Measurements from ENCODE around the gene HOXD9. TPM values are rescaled to one million over a fixed set of nuclear protein-coding genes. Genes with fewer than 3 reads are reported as not detected.

HOXD9 gene
- total RNA-seq, 1 experiment from 2014 or later: 3.6 TPM

DNA sequence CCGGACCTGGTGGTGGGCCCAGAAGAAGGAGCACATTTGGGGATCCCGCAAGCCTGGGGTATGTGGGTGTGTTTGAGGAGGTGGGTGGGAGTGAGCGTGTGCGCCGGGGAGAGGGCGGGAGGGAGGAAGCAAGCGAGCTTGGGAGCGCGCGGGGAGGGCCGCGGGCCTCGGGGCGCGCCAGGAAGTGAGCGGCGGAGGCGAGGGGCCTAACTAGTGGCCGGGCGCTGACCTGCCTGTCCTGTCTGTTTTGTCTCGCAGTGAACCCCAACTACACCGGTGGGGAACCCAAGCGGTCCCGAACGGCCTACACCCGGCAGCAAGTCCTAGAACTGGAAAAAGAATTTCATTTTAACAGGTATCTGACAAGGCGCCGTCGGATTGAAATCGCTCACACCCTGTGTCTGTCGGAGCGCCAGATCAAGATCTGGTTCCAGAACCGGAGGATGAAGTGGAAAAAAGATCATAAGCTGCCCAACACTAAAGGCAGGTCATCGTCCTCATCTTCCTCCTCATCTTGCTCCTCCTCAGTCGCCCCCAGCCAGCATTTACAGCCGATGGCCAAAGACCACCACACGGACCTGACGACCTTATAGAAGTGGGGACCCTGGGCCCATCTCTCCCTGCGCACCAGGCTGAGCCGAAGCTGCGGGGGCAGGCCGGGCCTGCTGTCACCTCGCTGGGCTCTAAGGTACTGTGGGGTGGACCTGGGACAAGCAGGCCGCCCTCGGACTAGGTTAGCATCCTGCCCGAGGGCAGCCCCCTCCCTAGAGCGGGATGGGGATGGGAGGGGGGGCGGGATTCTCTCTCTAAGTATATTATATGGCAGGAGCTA, 30.0 kb downstream of the HOXD9 start:
- DNase-seq (ENCODE audit: low spot score): no peak

DNA sequence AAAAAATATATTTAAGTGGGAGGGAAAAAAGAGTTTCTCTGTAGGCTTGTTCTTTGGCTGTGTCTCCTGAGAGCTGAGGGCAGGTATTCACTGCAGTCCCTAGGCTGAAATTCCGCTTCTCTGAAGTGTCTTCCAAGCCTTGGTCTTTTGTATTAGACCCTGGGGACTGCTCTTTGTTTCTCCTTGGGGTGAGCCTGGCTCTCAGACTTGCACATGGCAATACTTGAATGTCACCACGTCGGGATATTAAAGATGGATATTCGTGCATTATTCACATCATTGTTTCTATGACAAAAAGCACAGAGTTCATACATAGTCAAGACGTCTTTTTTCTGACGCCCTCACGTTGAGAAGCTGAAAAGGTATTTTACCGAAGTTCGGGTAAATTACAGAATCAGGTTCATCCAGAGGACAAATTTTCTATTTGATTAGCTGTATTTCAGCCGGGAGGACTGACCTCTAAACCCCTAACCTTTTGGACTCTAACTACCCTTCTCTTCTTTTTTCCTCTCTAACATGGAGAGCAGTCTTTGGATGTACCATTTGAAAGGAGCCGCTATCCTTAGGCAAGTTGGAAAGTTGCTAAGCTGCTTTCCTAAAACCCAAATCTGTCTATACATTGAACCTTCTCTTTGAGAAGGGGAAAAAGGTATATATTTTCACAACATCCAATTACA, 32.2 kb downstream of the HOXD9 start:
- no peak for DNase-seq (ENCODE audit: low spot score)

DNA sequence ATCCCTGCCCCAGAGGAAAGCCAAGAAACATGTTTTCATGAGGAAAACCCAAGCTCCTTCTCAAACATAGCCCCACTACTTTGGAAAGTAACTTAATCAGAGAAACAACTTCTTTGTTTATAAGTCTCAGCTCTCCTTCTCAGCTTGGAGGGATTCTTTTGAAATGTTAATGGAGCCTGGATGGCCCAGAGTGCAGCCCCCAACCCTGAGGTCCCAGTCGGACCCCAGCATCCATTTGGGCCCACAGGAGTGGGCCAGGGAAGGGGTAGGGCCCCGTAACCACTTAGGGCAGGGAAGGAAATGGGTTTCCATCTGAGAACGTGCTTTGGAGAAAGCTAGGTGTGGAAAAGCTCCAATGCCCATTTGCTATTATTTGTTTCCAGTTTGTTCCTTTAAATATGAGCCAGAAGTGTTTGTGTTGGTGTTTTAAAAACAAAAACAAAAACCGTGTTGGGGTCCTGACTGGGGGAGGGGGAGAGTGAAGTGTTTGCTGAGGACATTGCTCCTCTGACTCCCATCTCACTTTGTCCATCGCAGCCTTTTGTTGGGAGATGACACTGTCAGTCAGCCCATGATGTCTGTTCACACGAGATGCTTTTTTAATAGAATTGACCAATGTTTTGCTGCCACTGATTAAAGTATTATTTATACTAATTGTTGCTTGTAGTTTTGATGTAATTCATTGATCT, 33.0 kb downstream of the HOXD9 start:
- no peak for DNase-seq (ENCODE audit: low spot score)

DNA sequence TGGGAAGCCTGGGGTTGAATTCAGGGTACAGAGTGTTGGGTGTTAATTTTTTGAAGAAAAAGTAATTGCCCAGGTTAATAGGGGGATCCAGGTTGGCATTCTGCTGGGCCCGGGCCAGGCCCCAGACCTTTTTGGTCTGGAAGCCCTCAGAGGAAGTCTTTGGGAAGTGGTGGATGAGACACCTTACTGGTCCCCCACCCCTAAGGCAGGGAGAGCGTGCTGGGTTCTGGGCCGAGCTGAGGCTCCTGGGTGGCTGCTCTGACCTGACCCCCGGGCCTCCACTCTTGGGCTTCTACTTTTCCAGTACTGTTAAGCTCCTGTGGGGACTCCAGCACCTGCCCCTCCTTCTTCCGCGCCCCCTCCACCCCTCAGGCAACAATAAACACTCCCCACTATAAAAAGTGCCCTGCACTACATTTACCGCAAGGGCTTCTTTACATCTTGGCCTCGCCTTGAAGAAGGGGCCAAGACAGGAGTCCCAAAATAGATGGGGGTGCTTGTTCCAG, 33.8 kb downstream of the HOXD9 start:
- DNase-seq (ENCODE audit: low spot score): no peak

DNA sequence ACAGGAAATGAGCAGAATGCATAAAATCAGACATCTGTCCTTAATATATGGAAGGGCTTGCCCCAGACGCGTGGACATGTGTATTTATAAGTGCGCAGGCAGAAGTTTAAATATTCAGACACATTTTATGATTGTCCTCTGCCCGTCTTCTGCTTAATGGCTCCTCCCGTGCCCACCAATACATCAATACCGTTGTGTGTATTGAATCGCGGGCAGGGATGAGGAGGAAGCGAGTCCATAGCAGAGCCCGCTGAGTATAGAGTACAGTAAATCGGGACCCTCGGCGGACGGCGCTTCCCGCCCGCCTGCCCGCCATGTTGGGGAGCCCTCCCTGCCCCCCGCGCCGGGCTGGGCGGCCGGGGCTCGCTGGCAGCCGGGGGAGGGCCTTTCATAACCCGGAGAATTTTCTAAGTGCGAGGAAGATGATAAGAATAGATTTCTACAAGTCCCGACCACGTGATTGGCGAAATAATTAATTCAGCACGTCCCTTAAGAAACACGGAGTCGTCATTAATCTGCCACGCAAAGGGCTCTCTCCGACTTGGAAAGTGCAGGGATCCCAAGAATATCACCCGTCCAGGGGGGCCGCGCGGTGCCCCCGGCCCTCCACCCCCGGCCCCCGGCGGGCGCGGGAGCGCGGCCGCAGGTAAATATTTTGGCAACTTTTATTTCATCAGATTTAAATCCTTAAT, 34.4 kb downstream of the HOXD9 start, which contains the start of gene HOXD3:
TSS of gene HOXD3 (plus strand) at position 501 of the 692 bp plus-strand sequence. CDS start 11,808 bp downstream, outside the sequence.
- DNase-seq (ENCODE audit: low spot score): no peak

DNA sequence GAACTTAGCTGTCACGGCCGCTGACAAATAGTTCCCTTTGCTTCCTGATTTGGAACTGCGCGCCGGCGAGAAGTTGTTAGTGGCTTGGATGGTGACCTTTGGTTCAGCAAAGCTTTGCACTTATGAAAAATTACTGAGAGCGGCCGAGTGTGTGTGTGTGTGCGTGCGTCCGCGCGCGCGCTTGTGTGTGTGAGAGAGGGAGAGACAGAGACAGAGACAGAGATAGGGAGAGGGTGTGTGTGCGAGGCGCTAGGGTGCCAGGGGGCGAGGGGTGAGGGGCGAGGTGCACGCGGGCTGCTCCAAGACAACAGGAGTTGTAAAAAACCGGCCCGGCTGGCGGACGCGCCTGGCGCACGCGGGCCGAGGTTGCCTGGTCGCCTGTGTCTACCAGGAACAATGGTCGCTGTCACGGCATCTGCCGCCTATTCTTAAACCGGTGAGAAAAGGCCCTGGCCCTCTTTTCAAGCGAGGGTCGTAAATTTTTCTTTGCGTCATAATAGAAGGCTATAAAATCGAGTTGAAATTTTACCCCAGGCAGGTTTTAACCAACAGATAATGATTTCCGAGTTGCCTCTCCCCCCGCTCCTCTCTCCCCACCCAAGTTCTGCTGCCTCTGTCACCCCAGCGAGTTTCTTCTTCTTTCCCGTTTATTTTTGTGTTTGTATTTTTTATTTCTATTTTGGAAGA, 35.1 kb downstream of the HOXD9 start:
- DNase-seq (ENCODE audit: low spot score): no peak

DNA sequence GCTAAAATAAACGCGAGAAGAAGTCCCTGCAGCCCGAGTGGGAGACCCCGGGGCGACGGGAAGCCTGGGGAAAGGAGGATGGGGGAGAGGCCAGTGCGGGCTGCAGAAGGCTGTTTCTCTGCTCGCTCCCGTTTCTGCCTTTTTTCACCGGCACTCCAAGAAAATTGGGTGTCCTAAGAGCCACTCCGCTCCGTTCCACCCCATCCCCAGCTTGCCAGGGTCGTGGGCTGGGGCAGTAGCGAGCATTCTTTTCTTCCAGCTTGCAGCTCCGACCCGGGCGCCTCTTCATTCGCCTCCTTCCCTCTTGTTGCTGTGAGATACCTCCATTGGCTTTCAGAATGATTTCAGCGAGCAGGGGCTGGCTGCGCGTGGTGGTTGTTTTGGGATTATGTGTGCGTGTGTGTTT, 35.7 kb downstream of the HOXD9 start:
- DNase-seq (ENCODE audit: low spot score): no peak

DNA sequence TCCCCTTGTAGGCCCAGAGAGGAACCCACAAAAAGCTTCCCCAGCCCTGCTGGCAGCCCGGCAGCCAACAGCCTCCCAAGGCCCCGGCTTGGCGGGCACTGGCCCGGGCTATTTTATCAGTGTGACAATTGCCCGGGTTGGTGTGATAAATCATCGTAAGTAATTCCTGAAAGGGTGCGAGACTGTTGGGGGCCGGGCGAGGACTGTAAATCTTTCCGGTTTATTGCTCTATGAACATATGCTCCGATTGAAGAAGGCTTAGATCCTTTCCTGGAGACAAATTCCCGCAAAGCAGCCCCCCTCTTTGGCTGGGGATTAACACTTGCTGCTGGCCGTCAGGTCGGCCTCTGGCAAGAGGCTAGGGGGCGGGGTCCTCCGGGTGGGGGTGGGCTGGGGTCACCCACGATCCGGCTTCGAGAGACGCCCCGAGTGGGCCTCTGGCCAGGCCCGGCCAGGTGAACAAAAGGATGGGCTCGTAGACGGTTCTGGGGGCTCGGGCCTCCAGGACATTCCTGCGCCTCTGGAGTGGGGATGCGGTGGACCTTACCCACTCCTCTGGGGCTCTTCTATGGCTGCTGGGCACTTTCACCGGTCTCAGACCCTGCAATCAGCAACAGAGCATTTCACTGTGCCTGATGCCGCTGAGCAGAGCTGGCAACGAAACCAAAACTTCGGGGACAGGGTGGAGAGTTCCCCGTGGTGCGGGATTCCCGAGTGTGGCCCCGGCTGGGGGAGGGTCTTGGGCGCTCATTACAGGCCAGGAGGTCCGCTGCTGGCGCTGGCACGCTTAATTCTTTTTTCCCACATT, 36.5 kb downstream of the HOXD9 start:
- DNase-seq (ENCODE audit: low spot score): no peak

DNA sequence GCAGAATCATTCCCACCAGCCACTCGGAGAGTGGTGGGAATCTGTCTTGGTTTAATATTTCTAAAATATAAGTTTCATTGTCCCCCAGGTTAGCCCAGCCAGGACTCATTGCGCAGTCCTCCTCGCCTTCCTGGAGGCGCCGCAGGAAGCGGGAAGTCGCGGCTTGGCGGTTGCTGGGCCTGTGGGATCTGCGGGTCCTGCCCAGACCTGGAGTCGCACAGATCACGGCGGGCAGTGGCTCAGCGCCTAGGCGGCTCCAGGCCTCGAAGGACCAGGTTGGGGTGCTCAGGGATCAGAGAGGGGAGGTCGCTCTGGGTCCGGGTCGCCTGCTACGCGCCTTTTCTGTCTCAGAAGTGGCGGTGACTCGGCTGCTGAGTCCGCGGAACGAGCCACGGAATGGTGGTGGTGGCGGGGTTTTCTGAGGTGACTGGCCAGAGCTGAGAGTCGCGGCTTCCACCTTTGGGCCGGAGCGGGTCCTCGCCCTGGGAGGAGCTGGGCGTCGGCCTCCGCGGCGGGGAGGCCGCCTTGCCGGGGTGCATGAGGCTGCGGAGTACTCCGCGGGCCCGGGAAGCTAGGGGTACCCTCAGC, 37.2 kb downstream of the HOXD9 start:
- DNase-seq (ENCODE audit: low spot score): no peak

DNA sequence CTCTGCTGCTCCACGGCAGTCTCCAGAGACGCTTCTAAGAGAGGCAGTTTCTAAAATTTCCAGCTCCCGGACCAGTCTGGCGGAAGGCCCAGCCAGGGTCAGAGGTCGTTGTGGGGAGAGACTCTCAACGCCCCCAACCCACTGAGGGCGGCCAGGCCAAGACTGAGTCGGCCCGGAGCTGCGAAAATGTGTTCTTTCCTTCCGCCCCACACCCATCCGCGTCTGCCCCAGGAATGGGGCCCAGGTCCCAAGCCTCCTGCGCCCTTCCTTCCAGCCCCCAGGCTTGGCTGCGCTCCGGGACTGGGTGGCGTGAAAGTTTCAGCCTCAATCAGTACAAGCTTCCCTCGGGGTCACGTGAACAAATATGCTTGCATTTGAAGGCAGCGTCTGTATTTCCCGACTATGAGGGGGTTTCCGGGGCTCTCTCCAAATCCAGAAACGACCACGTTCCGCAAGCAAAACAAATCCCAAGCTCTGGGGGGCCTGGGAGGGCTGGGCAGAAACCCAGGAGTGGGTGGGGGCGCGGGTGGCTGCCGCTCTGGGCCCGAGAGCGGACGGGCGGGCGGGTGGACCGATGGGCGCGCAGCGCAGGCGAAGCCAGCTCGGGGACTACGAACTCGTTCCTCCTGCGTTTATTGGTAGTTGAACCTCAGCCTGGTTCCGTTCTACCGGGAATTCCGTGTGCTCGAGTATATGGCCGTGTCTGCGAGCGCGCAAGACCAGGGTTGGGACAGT, 37.9 kb downstream of the HOXD9 start:
- DNase-seq (ENCODE audit: low spot score): no peak

DNA sequence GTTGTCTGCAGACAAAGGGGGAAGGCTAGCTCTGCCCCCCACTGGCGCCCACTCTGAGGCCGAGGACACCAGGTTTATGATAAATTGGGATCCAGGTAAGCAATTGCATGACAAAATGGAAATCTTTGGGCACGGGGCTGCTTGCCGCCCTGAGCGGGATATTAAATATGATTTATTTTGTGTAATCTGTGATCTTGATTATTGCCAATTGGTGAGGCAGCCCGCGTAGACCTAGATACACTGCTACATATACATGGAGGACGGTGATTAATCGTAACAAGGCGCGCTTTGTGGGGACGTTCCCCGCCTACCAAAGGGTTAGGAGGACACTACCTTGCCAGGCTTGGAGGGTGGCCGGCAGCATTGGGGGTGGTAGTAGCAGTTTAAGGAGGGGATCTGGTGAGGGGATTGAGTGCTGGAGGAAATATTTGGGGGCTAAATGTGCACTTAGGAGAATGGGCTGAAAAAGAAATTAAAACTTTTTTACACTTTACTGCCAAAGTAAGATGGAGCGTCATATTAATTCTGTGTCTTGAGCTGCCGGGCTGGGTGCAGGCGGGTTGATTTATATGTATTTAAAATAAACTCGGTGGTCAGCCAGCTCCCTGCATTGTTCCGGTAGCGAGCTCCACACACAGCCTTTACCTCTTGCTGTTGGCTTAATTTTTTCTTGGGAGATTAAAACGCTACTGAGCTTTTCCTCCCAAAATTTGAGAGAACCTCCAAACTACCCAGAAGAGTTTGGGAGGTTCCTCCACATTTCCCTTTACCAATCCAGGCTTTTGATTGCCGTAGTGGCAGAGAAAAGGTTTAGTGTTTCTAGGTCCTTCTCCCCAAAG, 38.7 kb downstream of the HOXD9 start:
- no peak for DNase-seq (ENCODE audit: low spot score)

DNA sequence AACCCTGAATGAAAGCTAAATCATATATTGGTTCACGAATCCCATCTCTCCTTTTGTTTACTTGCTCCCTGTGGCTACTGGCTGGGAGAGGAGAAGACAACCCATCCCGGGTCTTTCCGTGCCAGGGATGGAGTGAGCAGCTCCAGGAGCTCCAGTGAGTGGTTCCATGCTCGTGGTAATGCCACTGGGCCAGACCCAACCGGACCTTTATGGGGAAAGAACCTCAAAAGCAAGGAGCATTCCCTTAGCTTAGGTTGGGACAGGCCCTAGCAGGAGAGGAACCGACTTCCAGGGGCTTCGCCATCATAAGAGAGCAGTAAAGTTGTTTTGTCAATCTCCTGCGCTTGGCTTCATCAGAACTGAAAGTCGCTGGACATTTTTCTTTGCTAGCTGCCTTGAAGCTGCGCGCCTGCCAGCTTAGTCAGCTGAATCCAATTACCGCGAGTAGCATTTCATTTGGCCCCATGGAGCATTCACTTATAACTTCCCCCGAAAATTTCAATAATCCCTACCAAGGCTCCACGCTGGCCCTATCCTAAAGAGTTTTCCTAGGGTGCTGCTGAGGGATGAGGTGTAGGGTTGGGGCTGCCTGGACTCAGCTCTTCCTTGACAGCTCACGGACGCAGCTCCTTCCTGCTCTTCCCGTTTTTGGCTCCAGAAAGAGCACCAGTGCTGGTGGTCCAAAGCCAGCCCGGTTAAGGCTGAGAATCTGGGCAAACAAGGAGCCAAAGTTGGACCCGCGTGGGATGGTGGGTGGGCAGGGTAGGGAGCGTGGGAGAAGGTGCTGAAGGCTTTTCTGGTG, 39.5 kb downstream of the HOXD9 start:
- DNase-seq (ENCODE audit: low spot score): no peak

DNA sequence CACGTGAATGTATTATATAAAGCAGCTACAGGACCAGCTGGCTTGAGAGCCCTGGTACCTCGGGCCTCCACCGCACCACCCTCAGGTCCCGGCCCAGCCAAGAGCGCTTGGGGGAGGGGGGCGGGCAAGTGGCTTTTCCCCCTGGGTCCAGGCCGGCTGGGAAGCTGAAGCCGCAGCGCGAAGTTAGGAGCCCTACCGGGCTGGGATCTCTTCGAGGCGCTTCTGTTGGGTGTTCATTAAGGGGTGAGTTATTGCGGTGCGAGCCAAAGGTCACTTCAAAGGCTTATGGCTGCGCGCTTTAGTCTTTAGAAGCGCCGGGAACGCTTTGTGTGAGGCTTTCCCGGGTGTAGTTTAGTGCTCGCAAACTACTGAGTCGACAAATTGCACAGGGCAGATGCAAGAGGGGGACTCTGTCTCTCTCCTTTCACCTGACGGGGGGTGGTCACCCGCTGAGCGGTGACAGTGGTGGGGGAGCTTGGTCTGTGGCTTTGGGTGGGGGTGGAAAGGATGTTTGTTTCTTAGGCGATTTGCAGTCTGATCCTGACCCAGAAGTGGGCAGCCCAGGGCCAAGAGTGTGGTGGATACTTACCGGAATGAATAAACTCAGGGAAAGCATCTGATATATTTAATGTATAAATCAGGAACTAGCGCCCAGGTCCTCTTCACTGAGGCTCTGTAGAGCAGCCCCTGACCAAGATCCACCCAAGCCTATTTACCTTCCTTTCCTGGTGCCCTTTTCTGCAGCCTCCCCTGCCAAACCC, 40.6 kb downstream of the HOXD9 start:
- DNase-seq (ENCODE audit: low spot score): no peak

DNA sequence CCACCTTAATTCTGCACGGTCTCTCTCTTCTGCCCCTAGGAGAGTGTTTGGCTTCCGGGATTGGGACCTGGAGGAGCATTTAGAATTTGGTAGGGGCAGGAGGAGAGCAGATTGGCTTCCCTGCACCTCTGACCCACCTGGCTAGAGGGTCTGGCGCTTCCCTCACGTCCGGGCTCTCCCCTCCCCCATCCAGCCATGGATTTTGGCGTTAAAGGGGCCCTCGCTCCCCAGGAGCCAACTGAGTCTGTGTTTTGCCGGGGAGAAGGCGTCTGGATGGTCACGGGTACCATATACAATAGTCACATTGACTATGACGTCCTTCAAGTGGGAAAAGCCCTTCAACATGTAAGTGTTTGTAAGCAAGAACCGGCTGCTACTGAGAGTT, 41.1 kb downstream of the HOXD9 start:
- DNase-seq (ENCODE audit: low spot score): no peak

DNA sequence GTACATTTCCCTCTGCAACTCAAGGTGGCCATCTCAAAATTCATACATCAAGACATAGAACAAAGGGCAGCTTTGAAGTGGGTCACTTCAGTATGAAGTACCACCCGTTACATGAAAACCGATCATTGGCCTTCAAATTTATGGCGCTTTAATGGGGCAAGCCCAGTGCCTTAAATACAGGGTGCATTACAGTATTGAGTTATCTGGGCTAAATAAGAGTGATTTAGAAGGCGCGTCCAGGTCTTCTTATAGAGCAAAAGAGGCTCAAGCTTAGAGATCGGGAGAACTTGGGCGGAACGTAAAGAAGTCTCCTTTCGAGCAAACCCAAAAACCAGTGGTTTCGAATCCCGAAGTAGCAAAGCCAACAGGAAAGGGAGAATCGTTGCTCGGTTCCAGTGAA, 41.7 kb downstream of the HOXD9 start:
- no peak for DNase-seq (ENCODE audit: low spot score)

DNA sequence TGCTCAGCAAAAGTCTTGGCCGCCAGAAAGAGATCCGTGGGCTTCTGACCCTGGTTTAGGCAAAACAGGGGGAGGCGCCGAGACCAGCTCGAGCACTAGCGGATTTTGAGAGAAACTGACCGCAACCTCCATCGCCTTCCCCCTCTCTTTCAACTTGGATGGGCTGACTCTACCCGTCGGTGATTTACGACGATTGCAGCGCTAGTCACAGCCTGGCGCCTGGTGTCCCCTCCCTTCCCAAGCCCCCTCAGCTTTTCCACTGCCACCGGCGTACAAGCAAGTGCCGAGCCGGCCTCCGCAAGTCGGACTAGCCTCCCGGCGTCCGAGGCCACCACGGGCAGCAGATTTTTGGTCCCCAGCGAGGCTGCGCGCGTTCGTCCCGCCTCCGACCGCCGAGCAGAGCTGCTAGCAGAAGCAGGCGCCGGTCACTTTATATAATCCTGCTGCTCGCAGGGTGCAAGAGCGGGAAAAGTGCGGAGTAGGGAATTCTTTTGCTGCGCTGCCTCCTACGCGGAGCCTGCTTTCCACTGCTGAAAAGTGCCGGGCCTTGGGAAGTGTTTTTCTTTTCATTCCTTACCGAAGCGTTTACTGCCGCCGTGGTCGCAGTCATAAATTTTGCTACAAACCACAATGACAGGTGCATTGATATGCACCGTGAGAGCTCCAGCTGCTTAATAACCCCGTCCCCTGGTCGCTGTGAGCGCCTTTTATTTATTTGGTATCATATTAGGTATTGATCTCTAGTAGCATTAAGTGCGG, 42.3 kb downstream of the HOXD9 start:
- no peak for DNase-seq (ENCODE audit: low spot score)
